Endothelial cell of umbilical vein (primary cell): ENCODE measurements around the gene GALNT17. TPM values are rescaled to one million over a fixed set of nuclear protein-coding genes. Genes with fewer than 3 reads are reported as not detected.

Experiments used
- BruUV-seq: library from RNA; stranded (reverse); fragments of 400-500 nt; replicated peaks from 2 replicates; lab custom pipeline; 2021; lab: Mats Ljungman, UMichigan
- CTCF ChIA-PET: fragments of 300-600, 350-600 bp; sonication (Branson Sonifier 250); formaldehyde crosslinking; loops from one replicate; lab custom pipeline; 2021; ENCODE audit warnings: antibody characterized with exemption, inconsistent platforms; lab: Charles Lee
- POLR2A ChIA-PET: fragments of 300-600, 350-600 bp; sonication (Branson Sonifier 250); formaldehyde crosslinking; loops from one replicate; lab custom pipeline; 2021; ENCODE audit warnings: antibody characterized with exemption, inconsistent platforms; lab: Charles Lee
- DNase-seq: peaks from one replicate; pipeline ENCODE4 v3.0.0-alpha.2; 2011; ENCODE audit warnings: low read depth, low spot score
- FAIRE-seq: peaks from 2 replicates; lab custom pipeline; 2011; peaks lifted over from hg19 to GRCh38; lab: Jason Lieb, UNC
- H2AFZ ChIP-seq: 2 replicates; pipeline ENCODE4 v1.6.0; 2012; ENCODE audit warnings: low read depth, low read length, control low read depth, inconsistent platforms
- H3K27ac ChIP-seq: 2 replicates; pipeline ENCODE4 v1.5.1; 2011; ENCODE audit warnings: low read depth, mild to moderate bottlenecking, control low read depth, low read length, moderate library complexity; ENCODE audit not compliant: insufficient read depth
- H3K27me3 ChIP-seq, 2 experiments: 2 replicates each; pipeline versions ENCODE4 v1.6.0 to v1.6.1; 2011; ENCODE audit warnings: low read length in 2 of 2, mixed read lengths in 1 of 2; ENCODE audit not compliant: control insufficient read depth in 2 of 2, insufficient read depth in 2 of 2
- H3K36me3 ChIP-seq, 2 experiments: 2 replicates in 1 of 2; 3 replicates in 1 of 2; pipeline ENCODE4 v1.5.1; 2011; ENCODE audit warnings: low read length in 2 of 2, mild to moderate bottlenecking in 1 of 2, moderate library complexity in 1 of 2; ENCODE audit not compliant: control insufficient read depth in 2 of 2, insufficient read depth in 2 of 2; ENCODE audit errors: extremely low read depth in 1 of 2
- H3K4me1 ChIP-seq: 3 replicates; pipeline ENCODE4 v1.5.1; 2011; ENCODE audit warnings: mild to moderate bottlenecking, low read length; ENCODE audit not compliant: control insufficient read depth, insufficient read depth; ENCODE audit errors: extremely low read depth
- H3K4me2 ChIP-seq: 2 replicates; pipeline ENCODE4 v1.6.1; 2011; ENCODE audit warnings: low read length, control low read depth, mixed read lengths; ENCODE audit not compliant: insufficient read depth
- H3K4me3 ChIP-seq, 3 experiments: fragments of 200-600 bp in 1 of 3; sonication (generic), shearing (Covaris generic) in 1 of 3; replicated peaks in 1 of 3; 2 replicates each; pipeline ENCODE4 v1.5.1; 2011 to 2016; ENCODE audit warnings: control low read depth in 3 of 3, low read length in 3 of 3, mild to moderate bottlenecking in 2 of 3, inconsistent platforms in 1 of 3, low read depth in 1 of 3, moderate library complexity in 1 of 3; ENCODE audit not compliant: insufficient read depth in 1 of 3
- H3K79me2 ChIP-seq: 2 replicates; pipeline ENCODE4 v1.6.0; 2012; ENCODE audit warnings: low read length, inconsistent platforms; ENCODE audit not compliant: control insufficient read depth, insufficient read depth
- H3K9ac ChIP-seq: replicated peaks from 2 replicates; pipeline ENCODE3; 2011; ENCODE audit warnings: low read length, control low read depth; ENCODE audit not compliant: insufficient read depth; ENCODE audit errors: extremely low read depth
- H3K9me1 ChIP-seq: replicated peaks from 3 replicates; pipeline ENCODE4 v1.6.0; 2011; ENCODE audit warnings: mild to moderate bottlenecking, low read length; ENCODE audit not compliant: control insufficient read depth, insufficient read depth; ENCODE audit errors: extremely low read depth
- H3K9me3 ChIP-seq: replicated peaks from 2 replicates; pipeline ENCODE4 v1.5.1; 2012; ENCODE audit warnings: low read length, inconsistent platforms; ENCODE audit not compliant: control insufficient read depth, insufficient read depth
- H4K20me1 ChIP-seq: replicated peaks from 2 replicates; pipeline ENCODE3; 2011; ENCODE audit warnings: mild to moderate bottlenecking, low read length; ENCODE audit not compliant: control insufficient read depth, insufficient read depth; ENCODE audit errors: extremely low read depth
- EZH2 ChIP-seq: IDR thresholded peaks from 2 replicates; pipeline ENCODE4 v1.6.1; 2012; ENCODE audit warnings: borderline replicate concordance, low read depth, mild to moderate bottlenecking, moderate library complexity, low read length, inconsistent platforms; ENCODE audit not compliant: severe bottlenecking
- FOS ChIP-seq: IDR thresholded peaks from 2 replicates; pipeline ENCODE4 v1.6.1; 2011; ENCODE audit warnings: mild to moderate bottlenecking, low read length, moderate library complexity, borderline replicate concordance; ENCODE audit not compliant: insufficient read depth
- GATA2 ChIP-seq: IDR thresholded peaks from 2 replicates; pipeline ENCODE4 v1.7.0; 2011; ENCODE audit warnings: low read depth, mild to moderate bottlenecking, moderate library complexity, mixed read lengths, low read length; ENCODE audit not compliant: insufficient read length, insufficient read depth
- JUN ChIP-seq: IDR thresholded peaks from 2 replicates; pipeline ENCODE4 v1.6.1; 2011; ENCODE audit warnings: borderline replicate concordance, low read depth; ENCODE audit not compliant: insufficient read length, insufficient read depth
- MYC ChIP-seq: IDR thresholded peaks from one replicate; pipeline ENCODE4 v1.6.1; 2011; ENCODE audit warnings: mild to moderate bottlenecking, low read depth, low read length
- POLR2A ChIP-seq: IDR thresholded peaks from 2 replicates; pipeline ENCODE4 v1.6.1; 2012; ENCODE audit warnings: low read depth, mild to moderate bottlenecking, control low read depth, low read length
- POLR2AphosphoS5 ChIP-seq: IDR thresholded peaks from 2 replicates; pipeline ENCODE4 v1.6.1; 2012; ENCODE audit warnings: low read depth, mild to moderate bottlenecking, control low read depth, low read length, moderate library complexity; ENCODE audit not compliant: insufficient read depth
- dilution Hi-C: fragments of 300-500 bp; cut with MboI; formaldehyde crosslinking; loops from one replicate; pipeline ENCODE4 v1.15.0; 2019; ENCODE audit warnings: low sequenced_read_pairs; ENCODE audit not compliant: extremely low pct_ligation_motif_present
- intact Hi-C: fragments of 100-400 bp; cut with micrococcal nuclease; formaldehyde crosslinking; loops from one replicate; pipeline ENCODE4 v1.10.0; 2022
- polyA plus RNA-seq, 4 experiments: library from polyadenylated mRNA; depleted of rRNA in 3 of 4; stranded (reverse) in 3 of 4; unstranded in 1 of 4; fragments of >200 nt; gene quantifications; 2 replicates each; pipeline versions ENCODE4 v1.2.1 to v1.2.3, GENCODE V29; 2011 to 2012; ENCODE audit warnings: missing spikeins in 1 of 4
- total RNA-seq: library from RNA; stranded (reverse); gene quantifications from 2 replicates; pipeline ENCODE4 v1.2.3, GENCODE V29; 2021
- TF ChIP-seq, protein P1 (sequence below): IDR thresholded peaks from 2 replicates; pipeline ENCODE4 v1.6.1; 2011; ENCODE audit not compliant: insufficient read depth, insufficient read length
- TF ChIP-seq, protein P2 (sequence below), 2 donors: IDR thresholded peaks; 1 replicate in 1 of 2; 2 replicates in 1 of 2; pipeline ENCODE4 v1.5.1; 2011; ENCODE audit warnings: low read length in 2 of 2, mild to moderate bottlenecking in 2 of 2, moderate library complexity in 2 of 2, control low read depth in 1 of 2, inconsistent platforms in 1 of 2, low read depth in 1 of 2; ENCODE audit not compliant: insufficient read depth in 1 of 2; ENCODE audit errors: extremely low read depth in 1 of 2

The GALNT17 gene
- total and polyA plus RNA-seq, 2 donors (not counting 3 experiments of a cell fraction or from before 2014, with no cell fraction given), result not detected

DNA sequence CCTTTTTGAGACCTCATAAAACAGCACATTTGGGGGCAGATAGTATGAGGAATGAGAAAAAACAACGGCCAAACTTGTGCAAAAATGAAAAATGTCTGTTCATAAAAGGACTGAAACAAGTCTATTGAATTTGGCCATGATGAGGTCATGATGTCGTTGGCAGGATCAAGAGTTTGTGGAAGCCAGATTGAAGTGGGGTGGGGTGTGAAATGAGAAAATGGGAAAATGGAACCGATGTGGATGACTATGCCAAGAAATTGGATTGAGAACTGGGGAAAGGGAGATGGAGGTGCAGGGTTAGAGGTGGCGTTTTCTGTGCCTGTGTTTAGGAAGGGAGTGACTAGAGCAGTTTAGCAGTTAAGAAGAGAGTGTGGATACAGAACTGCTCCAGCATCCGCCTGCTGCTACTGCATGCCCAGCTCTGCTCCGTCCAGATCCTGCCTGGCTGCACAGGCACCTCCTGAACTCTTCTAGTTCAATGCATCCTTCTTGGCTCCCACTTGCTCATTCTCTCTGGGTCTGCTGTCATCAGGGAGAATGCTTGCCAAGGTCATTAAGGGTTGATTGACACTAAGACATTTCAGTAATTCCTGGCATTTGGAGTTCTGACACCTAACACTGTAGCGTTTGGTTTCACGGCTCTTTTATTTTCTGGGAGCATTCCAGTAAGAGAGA, 111.9 kb downstream of the GALNT17 start:
- no peak for DNase-seq
- no TSS peak for BruUV-seq
- ChIA-PET CTCF (no interaction called here), POLR2A (no interaction called here)
- Histone ChIP-seq H3K27ac (no peak overlapping the region), H2AFZ (no peak overlapping the region), H3K27me3 (no peaks in the 10 kb centered on the region), H3K4me1 (no peaks in the 10 kb centered on the region), H3K36me3 (no peaks in the 10 kb centered on the region), H3K9me3 (peaks cover 3% of the 10 kb centered on the region), H3K9me1 (no peaks in the 10 kb centered on the region), H3K79me2 (no peaks in the 10 kb centered on the region), H3K4me2 (no peak overlapping the region), H3K9ac (no peak overlapping the region), H4K20me1 (no peaks in the 10 kb centered on the region), H3K4me3 (no peak overlapping the region)
- no peak for FAIRE-seq
- TF ChIP-seq GATA2 (no peak), JUN (no peak), POLR2A (no peak), MYC (no peak), EZH2 (no peak), POLR2AphosphoS5 (no peak), FOS (no peak)
- TF ChIP-seq, protein P1, sequence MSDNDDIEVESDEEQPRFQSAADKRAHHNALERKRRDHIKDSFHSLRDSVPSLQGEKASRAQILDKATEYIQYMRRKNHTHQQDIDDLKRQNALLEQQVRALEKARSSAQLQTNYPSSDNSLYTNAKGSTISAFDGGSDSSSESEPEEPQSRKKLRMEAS, result no peak
- TF ChIP-seq, protein P2, sequence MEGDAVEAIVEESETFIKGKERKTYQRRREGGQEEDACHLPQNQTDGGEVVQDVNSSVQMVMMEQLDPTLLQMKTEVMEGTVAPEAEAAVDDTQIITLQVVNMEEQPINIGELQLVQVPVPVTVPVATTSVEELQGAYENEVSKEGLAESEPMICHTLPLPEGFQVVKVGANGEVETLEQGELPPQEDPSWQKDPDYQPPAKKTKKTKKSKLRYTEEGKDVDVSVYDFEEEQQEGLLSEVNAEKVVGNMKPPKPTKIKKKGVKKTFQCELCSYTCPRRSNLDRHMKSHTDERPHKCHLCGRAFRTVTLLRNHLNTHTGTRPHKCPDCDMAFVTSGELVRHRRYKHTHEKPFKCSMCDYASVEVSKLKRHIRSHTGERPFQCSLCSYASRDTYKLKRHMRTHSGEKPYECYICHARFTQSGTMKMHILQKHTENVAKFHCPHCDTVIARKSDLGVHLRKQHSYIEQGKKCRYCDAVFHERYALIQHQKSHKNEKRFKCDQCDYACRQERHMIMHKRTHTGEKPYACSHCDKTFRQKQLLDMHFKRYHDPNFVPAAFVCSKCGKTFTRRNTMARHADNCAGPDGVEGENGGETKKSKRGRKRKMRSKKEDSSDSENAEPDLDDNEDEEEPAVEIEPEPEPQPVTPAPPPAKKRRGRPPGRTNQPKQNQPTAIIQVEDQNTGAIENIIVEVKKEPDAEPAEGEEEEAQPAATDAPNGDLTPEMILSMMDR (IDR thresholded peaks at IDR 0.05; ENCODE audit: extremely low read depth in 1 of 2, insufficient read depth in 1 of 2, low read depth in 1 of 2, low read length in 2 of 2), result no peak
- dilution Hi-C loops, result no loop called here
- intact Hi-C loops, result no loop called here
